ENCODE measurements around the gene TRAPPC2B.

DNA sequence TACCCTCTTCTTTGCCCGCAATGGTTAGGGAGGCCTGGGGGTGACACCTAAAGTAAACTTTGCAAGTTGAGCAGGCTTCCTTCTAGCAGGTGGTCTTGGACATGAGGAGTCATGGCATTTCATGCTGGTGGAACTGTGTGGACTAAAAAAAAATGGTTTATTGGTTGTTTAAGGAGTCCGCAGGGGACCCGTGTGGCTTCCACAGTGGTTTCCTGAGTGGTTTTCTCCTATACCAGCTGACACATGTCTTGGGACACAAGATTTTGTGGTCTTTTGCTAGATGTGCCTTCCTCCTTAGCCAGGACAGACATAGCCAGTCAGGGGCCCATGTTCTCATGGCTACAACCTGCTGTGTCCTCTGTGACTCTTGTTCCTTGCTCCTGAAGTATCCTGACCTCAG is 41.6 kb upstream of the TRAPPC2B start:
- TF ChIP-seq POLR2A (IDR thresholded peaks at IDR 0.05) (no peak), POLR2AphosphoS5 (IDR thresholded peaks at IDR 0.05) (no peak)
- TF ChIP-seq, protein P1, sequence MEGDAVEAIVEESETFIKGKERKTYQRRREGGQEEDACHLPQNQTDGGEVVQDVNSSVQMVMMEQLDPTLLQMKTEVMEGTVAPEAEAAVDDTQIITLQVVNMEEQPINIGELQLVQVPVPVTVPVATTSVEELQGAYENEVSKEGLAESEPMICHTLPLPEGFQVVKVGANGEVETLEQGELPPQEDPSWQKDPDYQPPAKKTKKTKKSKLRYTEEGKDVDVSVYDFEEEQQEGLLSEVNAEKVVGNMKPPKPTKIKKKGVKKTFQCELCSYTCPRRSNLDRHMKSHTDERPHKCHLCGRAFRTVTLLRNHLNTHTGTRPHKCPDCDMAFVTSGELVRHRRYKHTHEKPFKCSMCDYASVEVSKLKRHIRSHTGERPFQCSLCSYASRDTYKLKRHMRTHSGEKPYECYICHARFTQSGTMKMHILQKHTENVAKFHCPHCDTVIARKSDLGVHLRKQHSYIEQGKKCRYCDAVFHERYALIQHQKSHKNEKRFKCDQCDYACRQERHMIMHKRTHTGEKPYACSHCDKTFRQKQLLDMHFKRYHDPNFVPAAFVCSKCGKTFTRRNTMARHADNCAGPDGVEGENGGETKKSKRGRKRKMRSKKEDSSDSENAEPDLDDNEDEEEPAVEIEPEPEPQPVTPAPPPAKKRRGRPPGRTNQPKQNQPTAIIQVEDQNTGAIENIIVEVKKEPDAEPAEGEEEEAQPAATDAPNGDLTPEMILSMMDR (IDR thresholded peaks at IDR 0.05) = no peak
